B cell (primary cell): ENCODE measurements around the gene PUM1. TPM values are rescaled to one million over a fixed set of nuclear protein-coding genes. Genes with fewer than 3 reads are reported as not detected.

ENCODE experiments used
- ATAC-seq: fragments of 200-7000 bp; cut with Tn5 transposase; one replicate; pipeline ENCODE4 v1.10.0; 2021; ENCODE audit warnings: low read depth, mild to moderate bottlenecking, moderate number of reproducible peaks, moderate library complexity
- CTCF ChIA-PET: fragments of 350-600 bp; sonication (Branson Sonifier 250); formaldehyde crosslinking; loops from one replicate; lab custom pipeline; 2021; ENCODE audit warnings: antibody characterized with exemption, inconsistent platforms; lab: Charles Lee
- POLR2A ChIA-PET: fragments of 350-600 bp; sonication (Branson Sonifier 250); formaldehyde crosslinking; loops from one replicate; lab custom pipeline; 2021; ENCODE audit warnings: antibody characterized with exemption; lab: Charles Lee
- DNase-seq: peaks from one replicate; pipeline ENCODE4 v3.0.0; 2013
- H2AFZ ChIP-seq: 2 replicates; pipeline ENCODE4 v1.6.1; 2012; ENCODE audit warnings: mild to moderate bottlenecking, low read depth, low read length; ENCODE audit not compliant: insufficient read depth, poor library complexity, severe bottlenecking
- H3K27ac ChIP-seq, 2 donors: 1 replicate in 1 of 2; 2 replicates in 1 of 2; pipeline ENCODE4 v1.5.1; 2012 to 2013; ENCODE audit warnings: low read length in 2 of 2, mild to moderate bottlenecking in 2 of 2, moderate library complexity in 1 of 2
- H3K27me3 ChIP-seq, 4 experiments: fragments of 200-600 bp in 1 of 4; sonication (generic) in 1 of 4; replicated peaks in 1 of 4; 1 replicate in 2 of 4; 2 replicates in 2 of 4; pipeline versions ENCODE4 v1.6.1 to v1.7.0; 2013 to 2016; ENCODE audit warnings: low read length in 3 of 4, mild to moderate bottlenecking in 2 of 4, mixed read lengths in 1 of 4, moderate library complexity in 1 of 4; ENCODE audit not compliant: insufficient read depth in 4 of 4, control insufficient read depth in 3 of 4; ENCODE audit errors: control extremely low read depth in 1 of 4
- H3K36me3 ChIP-seq, 2 experiments: replicated peaks in 1 of 2; 1 replicate in 1 of 2; 2 replicates in 1 of 2; pipeline versions ENCODE4 v1.6.1 to v1.7.1; 2013; ENCODE audit warnings: low read length in 1 of 2; ENCODE audit not compliant: insufficient read depth in 2 of 2, control insufficient read depth in 1 of 2; ENCODE audit errors: control extremely low read depth in 1 of 2, extremely low read depth in 1 of 2
- H3K4me1 ChIP-seq, 2 donors: fragments of 200-600 bp in 1 of 2; sonication (generic) in 1 of 2; 1 replicate in 1 of 2; 2 replicates in 1 of 2; pipeline versions ENCODE4 v1.5.1 to v1.6.1; 2013 to 2017; ENCODE audit warnings: low read length in 2 of 2; ENCODE audit not compliant: control insufficient read depth in 2 of 2, insufficient read depth in 2 of 2
- H3K4me2 ChIP-seq: replicated peaks from 2 replicates; pipeline ENCODE3; 2012; ENCODE audit warnings: mild to moderate bottlenecking, low read depth, low read length; ENCODE audit not compliant: poor library complexity, severe bottlenecking
- H3K4me3 ChIP-seq, 5 experiments: fragments of 200-600 bp in 1 of 5; sonication (generic) in 1 of 5; 1 replicate in 3 of 5; 2 replicates in 2 of 5; pipeline versions ENCODE4 v1.5.1 to v1.7.0; 2011 to 2016; ENCODE audit warnings: low read length in 4 of 5, mild to moderate bottlenecking in 4 of 5, low read depth in 2 of 5, control low read depth in 1 of 5, moderate library complexity in 1 of 5; ENCODE audit not compliant: insufficient read depth in 1 of 5; ENCODE audit errors: control extremely low read depth in 1 of 5, extremely low read depth in 1 of 5
- H3K79me2 ChIP-seq: fragments of 200-600 bp; sonication (generic); one replicate; pipeline ENCODE4 v1.6.0; 2016; ENCODE audit warnings: low read length; ENCODE audit not compliant: control insufficient read depth, insufficient read depth
- H3K9ac ChIP-seq: fragments of 200-600 bp; sonication (generic); 2 replicates; pipeline ENCODE4 v1.6.1; 2017; ENCODE audit warnings: mild to moderate bottlenecking, low read length, moderate library complexity
- H3K9me3 ChIP-seq, 3 donors: one replicate each; pipeline versions ENCODE4 v1.6.1 to v1.7.1; 2013; ENCODE audit warnings: low read length in 2 of 3; ENCODE audit not compliant: control insufficient read depth in 2 of 3, insufficient read depth in 1 of 3; ENCODE audit errors: control extremely low read depth in 1 of 3
- H4K20me1 ChIP-seq: 2 replicates; pipeline ENCODE4 v1.6.0; 2012; ENCODE audit warnings: mild to moderate bottlenecking, low read length; ENCODE audit not compliant: insufficient read depth, control insufficient read depth, poor library complexity, severe bottlenecking
- H3K27ac Mint-ChIP-seq: one replicate; pipeline ENCODE4 v1.8.0; 2021; ENCODE audit warnings: mixed read lengths
- H3K27me3 Mint-ChIP-seq: one replicate; pipeline ENCODE4 v1.8.0; 2021; ENCODE audit warnings: mixed read lengths
- H3K4me1 Mint-ChIP-seq: one replicate; pipeline ENCODE4 v1.8.0; 2021; ENCODE audit warnings: mixed read lengths
- H3K4me3 Mint-ChIP-seq: one replicate; pipeline ENCODE4 v1.8.0; 2021; ENCODE audit warnings: mixed read lengths
- H3K9me3 Mint-ChIP-seq: one replicate; pipeline ENCODE4 v1.8.0; 2022; ENCODE audit warnings: mixed read lengths; ENCODE audit not compliant: insufficient read depth
- CTCF ChIP-seq: fragments of 200-600 bp; IDR thresholded peaks from one replicate; pipeline ENCODE4 v1.8.0; 2022; ENCODE audit warnings: antibody characterized with exemption, mild to moderate bottlenecking
- EZH2 ChIP-seq: IDR thresholded peaks from 2 replicates; pipeline ENCODE4 v1.6.1; 2012; ENCODE audit warnings: borderline replicate concordance, low read depth, mild to moderate bottlenecking, moderate library complexity, low read length; ENCODE audit not compliant: insufficient read depth, poor library complexity, severe bottlenecking
- WGBS: methylation state at CpG from one replicate; pipeline ENCODE4 v1.1.5; 2013; ENCODE audit warnings: missing lambda C conversion rate; ENCODE audit not compliant: insufficient coverage; 5-methylcytosine and 5-hydroxymethylcytosine counted together
- intact Hi-C: fragments of 100-400 bp; cut with micrococcal nuclease; formaldehyde crosslinking; loops from one replicate; pipeline ENCODE4 v1.10.0; 2022
- polyA plus RNA-seq: library from polyadenylated mRNA; depleted of rRNA; stranded (reverse); fragments of >200 nt; gene quantifications from 2 replicates; pipeline ENCODE4 v1.2.3, GENCODE V29; 2012
- total RNA-seq, 2 donors: library from RNA; stranded (reverse); fragments of 120-200 nt in 1 of 2; gene quantifications; 1 replicate in 1 of 2; 2 replicates in 1 of 2; pipeline versions ENCODE4 v1.2.3 to v1.2.4, GENCODE V29; 2013 to 2022

PUM1 gene
- total and polyA plus RNA-seq, 2 donors (not counting 1 experiment from before 2014, with no cell fraction given), result 52.8 to 177 TPM

GRCh38 chr1:30968220-30968971 lies 97.1 kb downstream of the PUM1 start:
- H3K36me3 ChIP-seq, result peaks cover 37 to 68% of the 10 kb centered on the region in 2 experiments
- peaks cover 47% of the 10 kb centered on the region for H4K20me1 ChIP-seq
- no peak overlapping the region for H2AFZ ChIP-seq
- H3K4me2 ChIP-seq, result no peak overlapping the region
- H3K79me2 ChIP-seq, result peaks cover 66% of the 10 kb centered on the region
- WGBS, result 100% methylated on average over 3 of the region's 8 CpGs
- H3K27me3 ChIP-seq, result no peaks in the 10 kb centered on the region
- H3K9me3 ChIP-seq, result no peaks in the 10 kb centered on the region
- Mint-ChIP-seq H3K4me1 (peaks cover 20% of the 10 kb centered on the region), H3K4me3 (no peak overlapping the region), H3K27me3 (no peaks in the 10 kb centered on the region), H3K9me3 (no peaks in the 10 kb centered on the region), H3K27ac (no peak overlapping the region)
- ATAC-seq (no peak), DNase-seq (no peak)
- POLR2A ChIA-PET, result no interaction called here
- no peak overlapping the region for H3K4me3 ChIP-seq
- H3K9ac ChIP-seq, result no peak overlapping the region
- H3K4me1 ChIP-seq, result no peaks in the 10 kb centered on the region
- TF ChIP-seq EZH2 (no peak), CTCF (no peak)
- CTCF ChIA-PET, result interaction anchor here (0.7 kb wide), 1 partner anchor 251 kb away, joined by 4 read pairs; no protein-coding TSS in a partner anchor
- H3K27ac ChIP-seq, result no peak overlapping the region
- intact Hi-C loops, result no loop called here

GRCh38 chr1:30966690-30967369 lies 98.7 kb downstream of the PUM1 start:
- ChIA-PET POLR2A (no interaction called here), CTCF (no interaction called here)
- Histone ChIP-seq H3K27me3 (no peaks in the 10 kb centered on the region), H3K4me2 (no peak overlapping the region), H3K9me3 (no peaks in the 10 kb centered on the region), H4K20me1 (peaks cover 58% of the 10 kb centered on the region), H3K4me1 (no peaks in the 10 kb centered on the region), H3K36me3 (peaks cover 41 to 75% of the 10 kb centered on the region in 2 experiments), H2AFZ (no peak overlapping the region), H3K79me2 (peaks cover 62% of the 10 kb centered on the region), H3K27ac (no peak overlapping the region), H3K9ac (no peak overlapping the region), H3K4me3 (no peak overlapping the region)
- Mint-ChIP-seq H3K27ac (no peak overlapping the region), H3K4me3 (no peak overlapping the region), H3K27me3 (no peaks in the 10 kb centered on the region), H3K9me3 (no peaks in the 10 kb centered on the region), H3K4me1 (peaks cover 31% of the 10 kb centered on the region)
- ATAC-seq, result no peak
- intact Hi-C loops, result no loop called here
- DNase-seq, result no peak
- WGBS, result 100% methylated on average over 6 of the region's 8 CpGs
- no peak for TF ChIP-seq CTCF
- no peak for TF ChIP-seq EZH2
